Measurements from ENCODE around the gene SLC25A21. TPM values are rescaled to one million over a fixed set of nuclear protein-coding genes. Genes with fewer than 3 reads are reported as not detected.

The SLC25A21 gene
- total and polyA plus RNA-seq, 2 of the 13 experiments (the other 11 are each of a cell fraction or from before 2014, with no cell fraction given) = 1.9 to 2.9 TPM

DNA sequence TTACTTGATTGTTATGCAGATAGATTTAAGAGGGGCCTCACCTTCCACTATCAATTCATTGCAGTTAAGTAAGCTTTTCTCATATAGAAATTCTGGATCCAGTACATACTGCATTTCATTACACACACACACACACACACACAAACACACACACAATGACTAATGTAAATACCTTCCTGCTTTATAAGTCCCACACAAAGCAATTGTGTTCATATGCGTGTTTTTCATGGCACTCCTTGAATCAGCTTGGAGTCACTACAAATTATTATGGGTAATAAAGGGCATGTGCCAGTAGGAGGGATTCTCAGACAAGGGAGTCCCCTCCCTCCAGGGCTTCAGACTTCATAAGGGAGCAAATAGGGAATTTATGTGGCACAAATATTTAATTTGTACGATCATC, 29.9 kb upstream of the SLC25A21 start:
- TF ChIP-seq RORA (CRISPR knock-in tag; IDR thresholded peaks at IDR 0.05) (no peak), POLR2A (IDR thresholded peaks at IDR 0.05; ENCODE audit: insufficient read depth in 1 of 2, low read depth in 2 of 2, low read length in 2 of 2) (no peak), RFXAP (CRISPR knock-in tag; IDR thresholded peaks at IDR 0.05; ENCODE audit: borderline replicate concordance) (no peak), ELF1 (CRISPR knock-in tag; IDR thresholded peaks at IDR 0.05) (no peak), DR1 (CRISPR knock-in tag; IDR thresholded peaks at IDR 0.05) (no peak)
- TF ChIP-seq, protein P1, sequence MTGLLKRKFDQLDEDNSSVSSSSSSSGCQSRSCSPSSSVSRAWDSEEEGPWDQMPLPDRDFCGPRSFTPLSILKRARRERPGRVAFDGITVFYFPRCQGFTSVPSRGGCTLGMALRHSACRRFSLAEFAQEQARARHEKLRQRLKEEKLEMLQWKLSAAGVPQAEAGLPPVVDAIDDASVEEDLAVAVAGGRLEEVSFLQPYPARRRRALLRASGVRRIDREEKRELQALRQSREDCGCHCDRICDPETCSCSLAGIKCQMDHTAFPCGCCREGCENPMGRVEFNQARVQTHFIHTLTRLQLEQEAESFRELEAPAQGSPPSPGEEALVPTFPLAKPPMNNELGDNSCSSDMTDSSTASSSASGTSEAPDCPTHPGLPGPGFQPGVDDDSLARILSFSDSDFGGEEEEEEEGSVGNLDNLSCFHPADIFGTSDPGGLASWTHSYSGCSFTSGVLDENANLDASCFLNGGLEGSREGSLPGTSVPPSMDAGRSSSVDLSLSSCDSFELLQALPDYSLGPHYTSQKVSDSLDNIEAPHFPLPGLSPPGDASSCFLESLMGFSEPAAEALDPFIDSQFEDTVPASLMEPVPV (CRISPR knock-in tag; IDR thresholded peaks at IDR 0.05) = no peak
- TF ChIP-seq, protein P2, sequence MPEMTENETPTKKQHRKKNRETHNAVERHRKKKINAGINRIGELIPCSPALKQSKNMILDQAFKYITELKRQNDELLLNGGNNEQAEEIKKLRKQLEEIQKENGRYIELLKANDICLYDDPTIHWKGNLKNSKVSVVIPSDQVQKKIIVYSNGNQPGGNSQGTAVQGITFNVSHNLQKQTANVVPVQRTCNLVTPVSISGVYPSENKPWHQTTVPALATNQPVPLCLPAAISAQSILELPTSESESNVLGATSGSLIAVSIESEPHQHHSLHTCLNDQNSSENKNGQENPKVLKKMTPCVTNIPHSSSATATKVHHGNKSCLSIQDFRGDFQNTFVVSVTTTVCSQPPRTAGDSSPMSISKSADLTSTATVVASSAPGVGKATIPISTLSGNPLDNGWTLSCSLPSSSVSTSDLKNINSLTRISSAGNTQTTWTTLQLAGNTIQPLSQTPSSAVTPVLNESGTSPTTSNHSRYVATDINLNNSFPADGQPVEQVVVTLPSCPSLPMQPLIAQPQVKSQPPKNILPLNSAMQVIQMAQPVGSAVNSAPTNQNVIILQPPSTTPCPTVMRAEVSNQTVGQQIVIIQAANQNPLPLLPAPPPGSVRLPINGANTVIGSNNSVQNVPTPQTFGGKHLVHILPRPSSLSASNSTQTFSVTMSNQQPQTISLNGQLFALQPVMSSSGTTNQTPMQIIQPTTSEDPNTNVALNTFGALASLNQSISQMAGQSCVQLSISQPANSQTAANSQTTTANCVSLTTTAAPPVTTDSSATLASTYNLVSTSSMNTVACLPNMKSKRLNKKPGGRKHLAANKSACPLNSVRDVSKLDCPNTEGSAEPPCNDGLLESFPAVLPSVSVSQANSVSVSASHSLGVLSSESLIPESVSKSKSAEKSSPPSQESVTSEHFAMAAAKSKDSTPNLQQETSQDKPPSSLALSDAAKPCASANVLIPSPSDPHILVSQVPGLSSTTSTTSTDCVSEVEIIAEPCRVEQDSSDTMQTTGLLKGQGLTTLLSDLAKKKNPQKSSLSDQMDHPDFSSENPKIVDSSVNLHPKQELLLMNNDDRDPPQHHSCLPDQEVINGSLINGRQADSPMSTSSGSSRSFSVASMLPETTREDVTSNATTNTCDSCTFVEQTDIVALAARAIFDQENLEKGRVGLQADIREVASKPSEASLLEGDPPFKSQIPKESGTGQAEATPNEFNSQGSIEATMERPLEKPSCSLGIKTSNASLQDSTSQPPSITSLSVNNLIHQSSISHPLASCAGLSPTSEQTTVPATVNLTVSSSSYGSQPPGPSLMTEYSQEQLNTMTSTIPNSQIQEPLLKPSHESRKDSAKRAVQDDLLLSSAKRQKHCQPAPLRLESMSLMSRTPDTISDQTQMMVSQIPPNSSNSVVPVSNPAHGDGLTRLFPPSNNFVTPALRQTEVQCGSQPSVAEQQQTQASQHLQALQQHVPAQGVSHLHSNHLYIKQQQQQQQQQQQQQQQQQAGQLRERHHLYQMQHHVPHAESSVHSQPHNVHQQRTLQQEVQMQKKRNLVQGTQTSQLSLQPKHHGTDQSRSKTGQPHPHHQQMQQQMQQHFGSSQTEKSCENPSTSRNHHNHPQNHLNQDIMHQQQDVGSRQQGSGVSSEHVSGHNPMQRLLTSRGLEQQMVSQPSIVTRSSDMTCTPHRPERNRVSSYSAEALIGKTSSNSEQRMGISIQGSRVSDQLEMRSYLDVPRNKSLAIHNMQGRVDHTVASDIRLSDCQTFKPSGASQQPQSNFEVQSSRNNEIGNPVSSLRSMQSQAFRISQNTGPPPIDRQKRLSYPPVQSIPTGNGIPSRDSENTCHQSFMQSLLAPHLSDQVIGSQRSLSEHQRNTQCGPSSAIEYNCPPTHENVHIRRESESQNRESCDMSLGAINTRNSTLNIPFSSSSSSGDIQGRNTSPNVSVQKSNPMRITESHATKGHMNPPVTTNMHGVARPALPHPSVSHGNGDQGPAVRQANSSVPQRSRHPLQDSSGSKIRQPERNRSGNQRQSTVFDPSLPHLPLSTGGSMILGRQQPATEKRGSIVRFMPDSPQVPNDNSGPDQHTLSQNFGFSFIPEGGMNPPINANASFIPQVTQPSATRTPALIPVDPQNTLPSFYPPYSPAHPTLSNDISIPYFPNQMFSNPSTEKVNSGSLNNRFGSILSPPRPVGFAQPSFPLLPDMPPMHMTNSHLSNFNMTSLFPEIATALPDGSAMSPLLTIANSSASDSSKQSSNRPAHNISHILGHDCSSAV (CRISPR knock-in tag; IDR thresholded peaks at IDR 0.05; ENCODE audit: borderline replicate concordance) = no peak
- TF ChIP-seq, protein P3, sequence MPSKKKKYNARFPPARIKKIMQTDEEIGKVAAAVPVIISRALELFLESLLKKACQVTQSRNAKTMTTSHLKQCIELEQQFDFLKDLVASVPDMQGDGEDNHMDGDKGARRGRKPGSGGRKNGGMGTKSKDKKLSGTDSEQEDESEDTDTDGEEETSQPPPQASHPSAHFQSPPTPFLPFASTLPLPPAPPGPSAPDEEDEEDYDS (CRISPR knock-in tag; IDR thresholded peaks at IDR 0.05) = no peak
- in situ Hi-C loops (cut with HindIII; ENCODE audit: extremely low pct_ligation_motif_present, low pct_unique_long_range_greater_than_20kb) (no loop called here), intact Hi-C loops (cut with micrococcal nuclease; ENCODE audit: unreplicated experiment) (no loop called here)
- Histone ChIP-seq H3K36me3 (replicated peaks in 1 of 2; ENCODE audit: control insufficient read depth in 1 of 2, insufficient read depth in 2 of 2, low read length in 2 of 2) (no peaks in the 10 kb centered on the region), H3K4me3 (replicated peaks in 1 of 3; ENCODE audit: insufficient read depth in 1 of 3, low read depth in 2 of 3, low read length in 3 of 3) (no peak overlapping the region), H3K9ac (ENCODE audit: insufficient read depth, low read depth, low read length) (no peak overlapping the region), H4K20me1 (ENCODE audit: insufficient read depth, low read length) (no peaks in the 10 kb centered on the region), H3K27ac (ENCODE audit: extremely low read length, insufficient read depth, low read length) (no peak overlapping the region), H3K27me3 (ENCODE audit: control insufficient read depth in 1 of 2, insufficient read depth in 2 of 2, low read length in 2 of 2) (no peaks in the 10 kb centered on the region; a peak in 1 of 5 replicates), H3K4me1 (ENCODE audit: insufficient read depth, low read length) (peaks cover 52% of the 10 kb centered on the region), H3K4me2 (ENCODE audit: low read depth, low read length) (no peak overlapping the region), H3K79me2 (ENCODE audit: insufficient read depth, low read length) (peaks cover 29% of the 10 kb centered on the region), H2AFZ (ENCODE audit: low read length) (no peak overlapping the region), H3K9me3 (ENCODE audit: low read length) (peaks cover 21% of the 10 kb centered on the region)
- WGBS (ENCODE audit: low lambda C conversion rate) = 96% methylated on average over 2 of the region's 2 CpGs
- ChIA-PET CTCF (ENCODE audit: low intra/inter-chr PET ratio, low total read pairs) (no interaction called here), POLR2A (interaction anchor here (1.5 kb wide), 1 partner anchor 30 kb away, joined by 4 read pairs; the partner anchor contains the start of gene SLC25A21)
- ATAC-seq = no peak
- no peak for DNase-seq (ENCODE audit: low spot score)
- BruUV-seq (replicated peaks) = no TSS peak
- FAIRE-seq = no peak
